Cardiac fibroblast (primary cell): ENCODE data around the gene SPDYE5.

Experiments
- DNase-seq, 2 donors: peaks; one replicate each; pipeline versions ENCODE4 v3.0.0 to v3.0.0-alpha.2; 2010; ENCODE audit warnings: low read depth in 2 of 2
- H3K4me3 ChIP-seq, 2 donors: replicated peaks in 1 of 2; 1 replicate in 1 of 2; 2 replicates in 1 of 2; pipeline ENCODE4 v1.5.1; 2011; ENCODE audit warnings: low read depth in 2 of 2, low read length in 2 of 2, mild to moderate bottlenecking in 2 of 2, moderate library complexity in 1 of 2
- TF ChIP-seq, protein P1 (sequence below): IDR thresholded peaks from one replicate; pipeline ENCODE4 v1.5.1; 2011; ENCODE audit warnings: low read depth, mild to moderate bottlenecking, low read length, inconsistent platforms

The SPDYE5 gene

DNA sequence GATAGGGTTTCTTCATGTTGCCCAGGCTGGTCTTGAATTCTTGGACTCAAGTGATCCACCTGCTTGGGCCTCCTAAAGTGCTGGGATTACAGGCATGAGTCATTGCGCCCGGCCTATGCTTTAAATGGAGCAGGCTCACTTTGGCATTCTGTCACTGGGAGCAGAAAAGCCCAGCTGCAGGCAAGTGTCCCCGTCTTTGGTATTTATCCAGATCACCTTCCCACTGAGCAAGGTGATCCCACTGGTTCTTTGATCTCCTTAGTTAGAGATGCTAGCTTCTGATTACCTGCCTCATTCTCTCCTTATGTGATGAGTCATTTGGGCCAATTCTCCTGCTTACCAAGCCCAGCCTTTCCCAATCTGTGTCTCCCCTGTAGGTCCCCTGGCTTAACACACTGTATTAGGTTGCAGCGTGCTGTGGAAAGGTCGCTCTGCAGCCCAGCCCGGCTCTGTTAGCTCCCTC is 39.3 kb downstream of the SPDYE5 start:
- DNase-seq = no peak
- H3K4me3 ChIP-seq = no peak overlapping the region
- TF ChIP-seq, protein P1, sequence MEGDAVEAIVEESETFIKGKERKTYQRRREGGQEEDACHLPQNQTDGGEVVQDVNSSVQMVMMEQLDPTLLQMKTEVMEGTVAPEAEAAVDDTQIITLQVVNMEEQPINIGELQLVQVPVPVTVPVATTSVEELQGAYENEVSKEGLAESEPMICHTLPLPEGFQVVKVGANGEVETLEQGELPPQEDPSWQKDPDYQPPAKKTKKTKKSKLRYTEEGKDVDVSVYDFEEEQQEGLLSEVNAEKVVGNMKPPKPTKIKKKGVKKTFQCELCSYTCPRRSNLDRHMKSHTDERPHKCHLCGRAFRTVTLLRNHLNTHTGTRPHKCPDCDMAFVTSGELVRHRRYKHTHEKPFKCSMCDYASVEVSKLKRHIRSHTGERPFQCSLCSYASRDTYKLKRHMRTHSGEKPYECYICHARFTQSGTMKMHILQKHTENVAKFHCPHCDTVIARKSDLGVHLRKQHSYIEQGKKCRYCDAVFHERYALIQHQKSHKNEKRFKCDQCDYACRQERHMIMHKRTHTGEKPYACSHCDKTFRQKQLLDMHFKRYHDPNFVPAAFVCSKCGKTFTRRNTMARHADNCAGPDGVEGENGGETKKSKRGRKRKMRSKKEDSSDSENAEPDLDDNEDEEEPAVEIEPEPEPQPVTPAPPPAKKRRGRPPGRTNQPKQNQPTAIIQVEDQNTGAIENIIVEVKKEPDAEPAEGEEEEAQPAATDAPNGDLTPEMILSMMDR = no peak

DNA sequence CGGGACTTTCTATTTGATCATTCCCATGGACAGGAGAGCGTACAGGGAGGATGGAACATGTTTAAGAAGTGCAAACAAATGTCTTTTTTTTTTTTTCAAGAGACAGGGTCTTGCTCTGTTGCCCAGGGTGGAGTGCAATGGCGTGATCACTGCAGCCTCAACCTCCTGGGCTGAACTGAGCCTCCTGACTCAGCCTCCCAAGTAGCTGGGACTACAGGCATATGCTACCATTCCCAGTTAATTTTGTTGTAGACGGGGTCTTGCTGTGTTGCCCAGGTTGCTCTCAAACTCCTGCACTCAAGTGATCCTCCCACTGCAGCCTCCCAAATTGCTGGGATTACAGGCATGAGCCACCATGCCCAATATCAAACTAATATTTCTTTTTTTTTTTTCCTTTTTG is 40.5 kb downstream of the SPDYE5 start:
- no peak for DNase-seq
- no peak overlapping the region for H3K4me3 ChIP-seq
- TF ChIP-seq, protein P1 = no peak

DNA sequence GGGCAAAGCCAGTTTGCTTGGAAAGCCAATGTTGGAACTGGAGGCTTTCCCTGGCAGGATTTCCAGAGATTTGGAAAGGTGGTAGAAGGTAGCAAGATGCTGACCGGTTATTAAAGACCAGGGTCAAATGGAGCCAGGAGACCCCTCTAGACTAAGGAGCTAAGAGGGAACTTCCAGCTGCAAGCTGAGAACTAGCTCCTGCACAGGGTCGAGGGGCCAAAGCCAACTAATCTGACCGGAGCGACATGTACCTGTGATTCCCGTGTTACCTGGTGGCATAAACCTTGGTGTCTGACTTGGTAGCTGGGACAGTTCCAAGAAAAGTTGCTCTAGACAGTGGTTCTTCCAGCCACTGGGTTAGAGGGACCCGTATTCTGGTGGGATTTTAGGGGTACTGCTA is 41.8 kb downstream of the SPDYE5 start:
- H3K4me3 ChIP-seq = no peak overlapping the region
- TF ChIP-seq, protein P1 = no peak
- no peak for DNase-seq

DNA sequence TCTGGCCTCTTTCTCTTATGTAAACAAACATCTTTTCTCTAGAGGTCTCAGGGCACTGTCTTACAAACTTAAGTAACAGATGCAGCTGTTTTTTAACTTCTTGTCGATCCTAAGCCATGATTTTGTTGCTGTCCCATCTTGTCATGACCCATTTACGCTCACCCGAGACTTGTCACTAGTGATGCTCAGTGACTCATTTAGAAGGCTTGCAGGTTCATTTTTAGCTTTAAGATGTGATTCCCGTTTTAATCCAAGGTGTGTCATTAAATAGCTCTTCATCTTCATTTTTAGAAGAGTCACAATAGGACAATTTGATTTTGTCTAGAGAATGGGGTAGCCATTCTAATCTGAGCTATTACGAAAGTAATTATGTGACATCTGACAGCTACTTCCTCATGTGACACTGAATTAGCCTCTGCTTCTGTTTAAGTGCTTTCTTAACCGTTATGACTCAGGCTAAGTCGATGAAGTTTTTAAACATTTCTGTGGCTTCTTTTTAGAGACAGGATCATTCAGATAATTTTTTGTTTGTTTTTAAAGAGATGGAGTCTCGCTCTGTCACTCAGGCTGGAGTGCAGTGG is 42.7 kb downstream of the SPDYE5 start:
- no peak overlapping the region for H3K4me3 ChIP-seq
- DNase-seq = peak; percentile 35 to 63
- TF ChIP-seq, protein P1 = no peak

DNA sequence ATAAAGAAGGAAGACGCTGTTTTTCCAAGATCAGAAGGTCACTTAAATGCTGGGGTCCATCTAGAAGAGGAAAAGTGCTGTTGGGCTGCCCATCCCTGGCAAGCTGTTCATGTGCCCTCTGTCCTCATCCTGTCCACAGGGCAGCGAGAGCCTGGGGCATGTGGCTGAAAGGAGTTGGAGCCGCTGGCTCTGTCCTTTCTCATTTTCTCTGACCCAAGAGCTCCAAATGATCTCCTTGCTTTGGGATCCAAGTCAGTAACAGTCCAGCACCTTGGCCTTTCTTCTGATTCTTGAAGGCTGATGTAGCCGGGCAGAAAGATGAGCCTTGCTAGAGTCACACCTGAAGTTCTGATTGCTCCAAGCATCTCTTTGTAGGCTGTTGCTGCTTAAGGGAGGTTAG is 44.4 kb downstream of the SPDYE5 start:
- no peak overlapping the region for H3K4me3 ChIP-seq
- TF ChIP-seq, protein P1 = no peak
- DNase-seq = no peak

DNA sequence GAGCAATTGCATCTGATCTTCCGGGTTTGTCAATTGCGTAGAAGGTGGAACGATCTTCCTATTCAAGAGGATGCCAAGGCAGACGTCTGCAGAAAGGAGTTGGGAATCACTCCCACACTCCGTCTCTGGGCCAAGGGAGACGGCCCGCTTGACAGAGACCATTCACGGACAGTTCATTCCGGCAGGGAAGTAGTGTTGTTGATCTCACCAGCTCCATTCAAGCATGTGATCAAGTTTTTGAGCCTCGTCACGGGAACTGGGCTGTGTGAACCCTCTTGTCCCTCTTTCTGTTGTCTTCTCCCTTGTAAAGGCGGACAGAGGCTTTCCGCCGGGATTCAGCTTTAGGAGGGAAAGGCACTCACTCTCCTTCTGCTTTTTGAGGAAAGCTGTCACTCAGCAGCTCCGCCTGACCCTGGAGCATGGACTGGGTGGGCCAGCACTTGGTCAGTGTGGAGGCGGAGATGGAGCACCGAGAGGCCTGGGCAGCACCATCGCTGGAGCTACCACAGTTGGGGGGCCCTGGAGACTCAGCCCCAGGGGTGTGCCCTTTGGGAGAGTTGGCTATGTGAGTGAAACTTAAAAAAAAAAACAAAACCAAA is 44.9 kb downstream of the SPDYE5 start:
- no peak for DNase-seq
- H3K4me3 ChIP-seq = no peak overlapping the region
- TF ChIP-seq, protein P1 = no peak
